ENCODE measurements around the gene TPD52L1.

The TPD52L1 gene

GRCh38 chr6:125174626-125175025 lies 21.1 kb downstream of the TPD52L1 start:
- TF ChIP-seq POLR2AphosphoS5 (IDR thresholded peaks at IDR 0.05; ENCODE audit: low read depth, low read length) (no peak), FOXP2 (optimal IDR thresholded peaks at IDR 0.05; ENCODE audit: borderline replicate concordance, extremely low read depth, extremely low read length, insufficient read depth) (no peak), REST (IDR thresholded peaks at IDR 0.05; ENCODE audit: insufficient read depth in 1 of 2, low read depth in 2 of 2, low read length in 2 of 2) (no peak), TAF1 (IDR thresholded peaks at IDR 0.05; ENCODE audit: borderline replicate concordance, insufficient read depth, low read length) (no peak), SIN3A (IDR thresholded peaks at IDR 0.05; ENCODE audit: borderline replicate concordance, insufficient read depth, low read length) (no peak)

GRCh38 chr6:125175466-125176048 lies 22.0 kb downstream of the TPD52L1 start:
- TF ChIP-seq REST (IDR thresholded peaks at IDR 0.05; ENCODE audit: insufficient read depth in 1 of 2, low read depth in 2 of 2, low read length in 2 of 2) = no peak
- TF ChIP-seq SIN3A (IDR thresholded peaks at IDR 0.05; ENCODE audit: borderline replicate concordance, insufficient read depth, low read length) = no peak
- no peak for TF ChIP-seq TAF1 (IDR thresholded peaks at IDR 0.05; ENCODE audit: borderline replicate concordance, insufficient read depth, low read length)
- TF ChIP-seq POLR2AphosphoS5 (IDR thresholded peaks at IDR 0.05; ENCODE audit: low read depth, low read length) = no peak
- no peak for TF ChIP-seq FOXP2 (optimal IDR thresholded peaks at IDR 0.05; ENCODE audit: borderline replicate concordance, extremely low read depth, extremely low read length, insufficient read depth)

GRCh38 chr6:125182237-125183008 lies 28.9 kb downstream of the TPD52L1 start:
- no peak for TF ChIP-seq POLR2AphosphoS5 (IDR thresholded peaks at IDR 0.05; ENCODE audit: low read depth, low read length)
- TF ChIP-seq REST (IDR thresholded peaks at IDR 0.05; ENCODE audit: insufficient read depth in 1 of 2, low read depth in 2 of 2, low read length in 2 of 2) = no peak
- TF ChIP-seq FOXP2 (optimal IDR thresholded peaks at IDR 0.05; ENCODE audit: borderline replicate concordance, extremely low read depth, extremely low read length, insufficient read depth) = no peak
- TF ChIP-seq TAF1 (IDR thresholded peaks at IDR 0.05; ENCODE audit: borderline replicate concordance, insufficient read depth, low read length) = no peak
- TF ChIP-seq SIN3A (IDR thresholded peaks at IDR 0.05; ENCODE audit: borderline replicate concordance, insufficient read depth, low read length) = no peak

GRCh38 chr6:125183391-125183790 lies 29.8 kb downstream of the TPD52L1 start:
- no peak for TF ChIP-seq TAF1 (IDR thresholded peaks at IDR 0.05; ENCODE audit: borderline replicate concordance, insufficient read depth, low read length)
- TF ChIP-seq FOXP2 (optimal IDR thresholded peaks at IDR 0.05; ENCODE audit: borderline replicate concordance, extremely low read depth, extremely low read length, insufficient read depth) = no peak
- TF ChIP-seq POLR2AphosphoS5 (IDR thresholded peaks at IDR 0.05; ENCODE audit: low read depth, low read length) = no peak
- no peak for TF ChIP-seq REST (IDR thresholded peaks at IDR 0.05; ENCODE audit: insufficient read depth in 1 of 2, low read depth in 2 of 2, low read length in 2 of 2)
- TF ChIP-seq SIN3A (IDR thresholded peaks at IDR 0.05; ENCODE audit: borderline replicate concordance, insufficient read depth, low read length) = no peak
